K562 (cell line): ENCODE measurements around the gene KCNJ9.

ENCODE experiments used
- BRF2 ChIP-seq: IDR thresholded peaks from 3 replicates; pipeline ENCODE4 v1.6.1; 2011; ENCODE audit warnings: borderline replicate concordance, mild to moderate bottlenecking; ENCODE audit not compliant: insufficient read length, insufficient read depth
- CTCF ChIP-seq, 3 experiments: IDR thresholded peaks in 2 of 3; conservative IDR thresholded peaks in 1 of 3; 2 replicates each; pipeline ENCODE4 v1.5.1; 2011 to 2012; ENCODE audit warnings: low read length in 3 of 3, mild to moderate bottlenecking in 3 of 3, control low read depth in 2 of 3, improper control_type of control experiment in 1 of 3, inconsistent platforms in 1 of 3, low read depth in 1 of 3, mixed read lengths in 1 of 3, moderate library complexity in 1 of 3; ENCODE audit not compliant: insufficient read depth in 2 of 3
- MEF2D ChIP-seq: conservative IDR thresholded peaks from 2 replicates; pipeline ENCODE4 v1.6.1; 2016; ENCODE audit warnings: low read depth, missing genetic modification characterization, missing compliant biosample characterization
- TEAD2 ChIP-seq: fragments of 450-650 bp; IDR thresholded peaks from 2 replicates; pipeline ENCODE4 v1.6.1; 2016; ENCODE audit warnings: missing genetic modification characterization, control low read depth, missing compliant biosample characterization
- ZNF318 ChIP-seq, 2 experiments: fragments of 450-650 bp; IDR thresholded peaks; 2 replicates each; pipeline ENCODE4 v1.6.1; 2016; ENCODE audit warnings: mild to moderate bottlenecking in 2 of 2, borderline replicate concordance in 1 of 2, low read depth in 1 of 2, moderate library complexity in 1 of 2
- ZSCAN32 ChIP-seq: fragments of 450-650 bp; formaldehyde crosslinking; IDR thresholded peaks from 2 replicates; pipeline ENCODE4 v1.4.0; 2020; ENCODE audit warnings: mild to moderate bottlenecking, moderate library complexity

GRCh38 chr1:160095382-160096105 lies 14.2 kb downstream of the KCNJ9 start:
- no peak for TF ChIP-seq MEF2D
- TF ChIP-seq ZNF318 (IDR thresholded peaks at IDR 0.05; ENCODE audit: borderline replicate concordance in 1 of 2, low read depth in 1 of 2): no peak
- TF ChIP-seq CTCF (IDR thresholded peaks at IDR 0.05 in 2 of 3, conservative IDR thresholded peaks at IDR 0.05 in 1 of 3; ENCODE audit: insufficient read depth in 2 of 3, low read depth in 1 of 3, low read length in 3 of 3): no peak
- TF ChIP-seq ZSCAN32 (CRISPR knock-in tag): no peak
- no peak for TF ChIP-seq BRF2
- no peak for TF ChIP-seq TEAD2 (tag)
